GM12891 (cell line): Measurements from ENCODE around the gene BPIFA1.

Experiments
- DNase-seq: peaks from one replicate; pipeline ENCODE4 v3.0.0; 2011; ENCODE audit warnings: low spot score; ENCODE audit not compliant: insufficient read length
- FAIRE-seq: peaks from 2 replicates; lab custom pipeline; 2011; peaks lifted over from hg19 to GRCh38; lab: Jason Lieb, UNC
- PAX5 ChIP-seq: IDR thresholded peaks from 2 replicates; pipeline ENCODE4 v1.6.1; 2011; ENCODE audit warnings: low read length, moderate library complexity, mild to moderate bottlenecking; ENCODE audit not compliant: insufficient read depth, severe bottlenecking
- POLR2A ChIP-seq: IDR thresholded peaks from 2 replicates; pipeline ENCODE4 v1.6.1; 2011; ENCODE audit warnings: low read depth, low read length, control low read depth
- POLR2AphosphoS5 ChIP-seq: IDR thresholded peaks from 2 replicates; pipeline ENCODE4 v1.6.1; 2011; ENCODE audit warnings: low read depth, low read length, control low read depth
- POU2F2 ChIP-seq: IDR thresholded peaks from 2 replicates; pipeline ENCODE4 v1.6.1; 2011; ENCODE audit warnings: low read depth, mild to moderate bottlenecking, control low read depth, low read length, moderate library complexity
- SPI1 ChIP-seq: IDR thresholded peaks from 2 replicates; pipeline ENCODE4 v1.6.1; 2011; ENCODE audit warnings: low read depth, low read length, control low read depth
- TAF1 ChIP-seq: IDR thresholded peaks from 2 replicates; pipeline ENCODE4 v1.6.1; 2011; ENCODE audit warnings: low read depth, low read length, control low read depth

The BPIFA1 gene

DNA sequence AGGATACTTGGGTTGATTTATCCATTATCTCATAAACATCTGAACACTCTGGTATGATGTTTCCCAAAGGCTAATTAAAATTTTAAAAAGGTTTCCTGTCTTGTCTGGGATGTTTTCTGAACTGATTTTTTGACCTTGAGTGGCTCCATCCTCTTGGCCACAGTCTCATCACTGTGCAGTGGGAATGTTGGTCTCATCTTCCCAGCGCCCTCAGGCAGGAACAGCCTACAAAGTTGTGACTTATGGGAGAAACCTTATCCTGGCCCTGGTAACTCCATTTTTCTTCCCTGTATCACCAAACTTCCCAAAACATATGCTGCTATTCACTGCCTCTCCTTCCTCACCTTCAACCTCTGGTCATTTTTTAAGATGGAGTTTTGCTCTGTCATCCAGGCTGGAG is 25.4 kb upstream of the BPIFA1 start:
- FAIRE-seq, result no peak
- no peak for TF ChIP-seq POLR2A
- no peak for TF ChIP-seq TAF1
- no peak for TF ChIP-seq POLR2AphosphoS5
- no peak for TF ChIP-seq SPI1
- TF ChIP-seq POU2F2, result no peak
- no peak for TF ChIP-seq PAX5
- DNase-seq, result no peak

DNA sequence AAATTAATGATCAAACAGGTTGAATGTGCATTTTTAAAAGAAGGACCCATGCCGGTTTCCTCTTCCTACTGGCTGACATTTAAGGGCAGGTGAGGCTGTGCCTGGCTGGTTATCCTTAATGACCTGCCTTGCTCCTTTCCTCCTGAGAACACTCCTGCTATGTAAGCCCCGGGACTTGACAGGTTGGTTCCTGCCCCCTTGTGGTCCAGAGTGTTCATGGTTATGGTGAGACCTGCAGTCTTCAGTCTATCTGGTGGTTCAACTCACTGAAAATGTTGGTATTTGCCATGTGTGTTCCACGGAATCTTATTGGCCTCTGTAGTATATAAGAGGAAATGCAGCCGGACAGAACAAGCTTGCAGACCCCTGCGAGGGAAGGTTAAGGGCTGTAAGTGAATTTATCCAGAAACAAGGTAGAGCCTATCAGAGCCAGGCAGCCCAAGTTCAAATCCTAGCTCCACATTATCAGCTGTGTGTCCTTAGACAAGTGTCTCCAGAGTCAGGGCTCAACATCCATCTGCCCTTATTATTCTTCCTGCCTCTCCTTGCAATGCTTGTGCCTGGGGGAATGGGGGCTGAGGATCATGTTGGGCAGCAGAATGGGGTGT is 23.9 kb upstream of the BPIFA1 start:
- peak; percentile 24 for DNase-seq
- FAIRE-seq, result peak; percentile 78
- TF ChIP-seq TAF1, result no peak
- TF ChIP-seq POLR2AphosphoS5, result no peak
- no peak for TF ChIP-seq POU2F2
- no peak for TF ChIP-seq POLR2A
- TF ChIP-seq SPI1, result no peak
- TF ChIP-seq PAX5, result no peak

DNA sequence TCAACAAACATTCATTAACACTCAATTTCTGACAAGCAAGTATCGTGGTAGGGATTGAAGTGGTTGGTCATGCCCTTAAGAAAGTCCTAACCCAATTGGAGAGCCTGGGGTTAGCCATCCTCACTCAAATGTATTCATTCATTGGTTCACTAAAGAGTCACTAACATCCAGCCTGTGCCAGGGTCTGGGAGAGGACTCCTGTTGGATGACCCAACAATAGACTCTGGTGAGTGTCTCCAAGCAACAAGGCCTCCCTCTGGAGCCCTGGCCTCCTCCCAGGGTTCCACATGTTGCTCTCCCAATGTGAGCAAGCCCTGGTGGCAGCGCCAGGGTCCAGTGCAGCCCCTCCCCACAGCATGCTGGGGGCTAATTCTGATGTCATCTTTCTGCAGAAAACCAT is 18.7 kb upstream of the BPIFA1 start, which contains the start of gene BPIFA3:
BPIFA3 (plus strand) TSS at position 301 of the 400 bp plus-strand sequence. CDS start 185 bp downstream, outside the sequence.
- TF ChIP-seq TAF1 (no peak), POU2F2 (no peak), SPI1 (no peak), POLR2A (no peak), PAX5 (no peak), POLR2AphosphoS5 (no peak)
- FAIRE-seq (no peak), DNase-seq (no peak)

DNA sequence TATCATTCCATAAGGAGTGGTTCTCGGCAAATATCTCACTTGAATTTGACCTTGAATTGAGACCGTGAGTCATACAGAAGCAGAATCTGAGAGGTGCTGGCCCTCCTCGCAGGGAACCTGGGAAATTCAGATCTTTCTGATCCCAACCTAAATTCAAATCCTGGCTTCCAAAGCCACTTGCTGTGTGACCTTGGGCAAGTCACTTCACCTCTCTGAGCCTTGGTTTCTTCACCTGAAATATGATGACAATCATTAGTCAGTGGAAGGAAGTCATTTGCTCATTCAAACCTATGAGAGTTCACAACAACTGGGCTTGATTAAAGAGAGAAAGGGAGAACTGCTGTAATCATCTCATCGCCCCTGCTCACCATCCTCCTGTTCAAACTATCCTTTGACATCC is 11.4 kb upstream of the BPIFA1 start:
- FAIRE-seq, result no peak
- TF ChIP-seq POLR2A, result no peak
- DNase-seq, result no peak

DNA sequence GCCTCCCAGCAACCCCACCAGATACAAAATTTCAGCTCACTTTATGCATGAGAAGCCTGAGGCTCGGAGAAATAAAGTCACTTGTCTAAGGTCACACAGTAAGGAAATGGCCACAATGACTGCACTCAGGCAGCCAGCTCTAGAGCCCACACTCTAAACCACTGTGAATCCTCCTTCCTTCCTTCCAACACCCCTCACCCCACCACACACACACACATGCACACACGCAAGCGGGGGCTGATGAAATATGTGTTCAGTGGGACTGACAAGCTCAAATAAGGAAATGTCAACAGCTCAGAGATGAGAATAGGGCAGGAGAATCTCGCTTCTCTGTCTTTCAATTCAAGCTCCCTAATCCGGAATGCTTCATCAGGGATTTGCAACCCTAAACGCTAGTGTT is 6.0 kb upstream of the BPIFA1 start:
- no peak for FAIRE-seq
- TF ChIP-seq PAX5 (no peak), TAF1 (no peak), POLR2AphosphoS5 (no peak), SPI1 (no peak), POLR2A (no peak), POU2F2 (no peak)
- DNase-seq, result no peak

DNA sequence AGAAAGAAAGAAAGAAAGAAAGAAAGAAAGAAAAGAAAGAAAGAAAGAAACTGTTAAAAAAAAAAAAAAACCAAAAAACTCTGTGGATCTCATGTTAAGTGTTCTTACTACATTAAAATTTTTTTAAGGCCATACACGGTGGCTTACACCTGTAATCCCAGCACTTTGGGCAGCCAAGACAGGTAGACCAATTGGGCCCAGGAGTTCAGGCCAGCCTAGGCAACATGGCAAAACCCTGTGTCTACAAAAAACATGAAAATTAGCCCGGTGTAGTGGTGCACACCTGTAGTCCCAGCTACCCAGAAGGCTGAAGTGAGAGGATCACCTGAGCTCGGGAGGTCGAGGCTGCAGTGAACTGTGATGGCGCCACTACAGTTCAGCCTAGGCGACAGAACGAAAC is 4.6 kb upstream of the BPIFA1 start:
- TF ChIP-seq POLR2A (no peak), POU2F2 (no peak), TAF1 (no peak), PAX5 (no peak), POLR2AphosphoS5 (no peak), SPI1 (no peak)
- no peak for FAIRE-seq

DNA sequence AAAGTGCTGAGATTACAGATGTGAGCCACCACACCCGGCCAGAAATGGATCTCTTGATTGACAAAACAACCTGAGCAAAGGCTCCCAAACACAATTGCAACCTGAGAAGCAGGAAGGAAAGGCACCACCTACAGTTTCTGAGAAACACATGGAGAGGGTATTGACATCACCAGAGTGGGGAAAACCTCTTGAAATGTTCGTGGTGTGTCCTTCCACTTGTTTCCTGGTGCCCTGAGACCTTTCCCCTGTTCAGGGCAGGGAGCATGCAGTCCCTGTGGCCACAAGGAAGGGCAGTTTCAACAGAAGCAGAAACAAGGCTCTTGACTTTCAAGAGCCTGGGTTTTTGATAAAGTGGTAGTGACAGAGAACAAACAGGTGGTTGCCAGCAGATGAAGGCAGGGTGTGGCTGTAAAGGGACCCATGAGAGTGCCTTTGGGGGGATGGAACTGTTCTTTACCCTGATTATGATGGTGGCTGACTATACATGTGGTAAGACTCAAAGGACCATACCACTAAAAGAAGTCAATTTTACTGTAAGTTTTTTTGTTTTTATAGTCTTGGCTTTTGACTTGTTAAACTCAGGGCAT is 3.2 kb upstream of the BPIFA1 start:
- FAIRE-seq (no peak), DNase-seq (no peak)
- TF ChIP-seq TAF1, result no peak
- TF ChIP-seq POLR2AphosphoS5, result no peak
- TF ChIP-seq SPI1, result no peak
- TF ChIP-seq POLR2A, result no peak
- no peak for TF ChIP-seq PAX5
- no peak for TF ChIP-seq POU2F2

More for the DNA sequence above, 4.6 kb upstream of the BPIFA1 start:
- no peak for DNase-seq

DNA sequence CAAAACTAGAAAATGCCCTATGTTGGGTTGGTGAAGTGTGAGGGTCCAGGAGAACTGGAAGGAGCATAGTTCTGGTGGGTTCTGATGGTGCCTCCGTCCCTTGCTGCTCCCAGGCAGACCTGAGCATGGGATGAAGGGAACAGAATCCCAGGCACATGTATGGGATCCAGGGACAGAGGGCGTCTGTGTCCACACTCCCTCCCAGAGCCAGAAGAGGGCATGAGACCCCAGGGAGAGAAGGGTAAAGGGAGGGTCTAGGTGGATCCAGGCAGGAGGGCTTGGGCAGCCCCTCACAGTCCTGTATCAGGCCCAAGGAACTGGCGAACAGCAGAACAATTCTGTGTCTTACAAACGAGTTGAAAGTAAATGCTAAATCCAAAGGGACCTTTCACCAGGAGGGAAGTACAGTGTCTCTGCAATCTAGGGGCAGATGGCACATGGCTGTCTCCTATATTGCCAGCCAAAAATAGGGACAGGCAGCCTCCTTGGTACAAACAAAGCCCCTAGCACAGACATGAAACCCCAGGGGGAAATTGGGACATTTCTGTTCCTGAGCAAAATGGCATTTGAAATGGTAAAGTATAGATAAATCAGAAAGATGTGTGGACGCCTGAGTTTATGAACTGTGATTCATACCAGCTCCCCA is 2.5 kb upstream of the BPIFA1 start:
- TF ChIP-seq PAX5, result no peak
- no peak for TF ChIP-seq POLR2A
- TF ChIP-seq POU2F2, result no peak
- TF ChIP-seq POLR2AphosphoS5, result no peak
- TF ChIP-seq SPI1, result no peak
- TF ChIP-seq TAF1, result no peak
- DNase-seq (no peak), FAIRE-seq (no peak)

DNA sequence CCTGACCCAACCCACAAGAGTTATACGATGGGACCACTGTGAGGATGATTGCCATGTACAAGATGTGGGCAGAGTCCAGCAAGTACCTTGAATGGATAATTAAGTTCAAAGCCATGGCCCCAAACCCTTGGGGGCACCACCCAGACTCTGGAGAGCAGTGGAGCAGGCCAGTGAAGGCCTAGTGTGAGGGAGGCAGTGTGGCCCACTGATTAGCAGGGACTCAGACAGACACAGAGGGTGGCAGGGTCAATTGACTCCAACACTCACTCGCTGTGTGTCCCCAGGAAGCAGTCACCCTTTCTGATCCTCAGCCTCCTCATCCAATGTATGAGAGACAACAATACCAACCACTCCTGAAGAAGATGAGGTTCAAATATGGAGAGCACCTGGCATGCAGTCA is 1.7 kb upstream of the BPIFA1 start:
- no peak for FAIRE-seq
- no peak for DNase-seq
- TF ChIP-seq SPI1, result no peak

DNA sequence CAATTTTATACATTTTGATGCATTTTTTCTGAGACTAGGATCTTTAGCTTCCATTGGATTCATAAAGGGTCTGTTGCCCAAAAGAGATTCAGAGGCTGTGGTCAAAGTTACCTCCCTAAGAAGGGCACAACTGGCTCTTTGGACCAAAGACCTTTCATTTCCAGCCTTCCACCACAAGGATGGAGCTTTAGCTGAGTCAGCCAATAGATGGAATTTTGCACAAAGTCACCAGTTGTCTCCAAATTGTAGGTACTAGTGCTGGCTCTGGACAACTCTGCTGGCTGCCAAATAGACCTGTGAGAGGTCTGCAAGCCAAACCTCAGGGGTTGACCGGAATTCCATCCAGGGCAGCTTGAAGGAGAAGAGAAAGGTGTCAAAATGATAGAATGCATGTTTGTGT is 555 bp downstream of the BPIFA1 start:
- no peak for TF ChIP-seq POLR2A
- no peak for TF ChIP-seq SPI1
- no peak for TF ChIP-seq POU2F2
- TF ChIP-seq PAX5, result no peak
- no peak for TF ChIP-seq TAF1
- TF ChIP-seq POLR2AphosphoS5, result no peak
- FAIRE-seq (no peak), DNase-seq (no peak)
